RWPE2 (cell line): ENCODE data around the gene DNAJB2.

Experiments used
- ATAC-seq: fragments of 200-7000 bp; cut with Tn5 transposase; 3 replicates; pipeline ENCODE4 v1.9.1; 2021; ENCODE audit warnings: low read depth
- DNase-seq: peaks from one replicate; pipeline ENCODE4 v3.0.0-alpha.2; 2020; ENCODE audit warnings: low spot score
- H3K27ac ChIP-seq: fragments of 450-650 bp; 2 replicates; pipeline ENCODE4 v1.5.1; 2017; ENCODE audit warnings: mild to moderate bottlenecking; ENCODE audit not compliant: poor library complexity, severe bottlenecking
- H3K27me3 ChIP-seq: fragments of 250-450 bp; sonication (Bioruptor Pico); 2 replicates; pipeline ENCODE4 v1.5.1; 2021; ENCODE audit warnings: mild to moderate bottlenecking, moderate library complexity; ENCODE audit not compliant: insufficient read depth, poor library complexity, severe bottlenecking
- H3K36me3 ChIP-seq: fragments of 250-450 bp; sonication (Bioruptor Pico); 2 replicates; pipeline ENCODE4 v1.5.1; 2020; ENCODE audit warnings: low read depth, mild to moderate bottlenecking, moderate library complexity
- H3K4me1 ChIP-seq: fragments of 250-450 bp; sonication (Bioruptor Pico); 2 replicates; pipeline ENCODE4 v1.5.1; 2021; ENCODE audit warnings: mild to moderate bottlenecking, moderate library complexity; ENCODE audit not compliant: insufficient read depth, poor library complexity, severe bottlenecking
- H3K4me3 ChIP-seq: fragments of 250-450 bp; sonication (Bioruptor Pico); 2 replicates; pipeline ENCODE4 v1.5.1; 2021; ENCODE audit warnings: mild to moderate bottlenecking, moderate library complexity; ENCODE audit not compliant: severe bottlenecking
- H3K9me3 ChIP-seq: fragments of 250-450 bp; sonication (Bioruptor Pico); 2 replicates; pipeline ENCODE4 v1.5.1; 2021; ENCODE audit warnings: mild to moderate bottlenecking, moderate library complexity; ENCODE audit not compliant: severe bottlenecking
- TF ChIP-seq, protein P1 (sequence below): fragments of 450-650 bp; IDR thresholded peaks from one replicate; pipeline ENCODE4 v1.5.1; 2017; ENCODE audit warnings: mild to moderate bottlenecking, moderate library complexity; ENCODE audit not compliant: poor library complexity, severe bottlenecking

Gene DNAJB2

GRCh38 chr2:219294356-219295351, 15.5 kb downstream of the DNAJB2 start:
- H3K27me3 ChIP-seq, result no peaks in the 10 kb centered on the region
- peak; percentile 72 for ATAC-seq
- peaks cover 8% of the 10 kb centered on the region for H3K4me1 ChIP-seq
- TF ChIP-seq, protein P1, sequence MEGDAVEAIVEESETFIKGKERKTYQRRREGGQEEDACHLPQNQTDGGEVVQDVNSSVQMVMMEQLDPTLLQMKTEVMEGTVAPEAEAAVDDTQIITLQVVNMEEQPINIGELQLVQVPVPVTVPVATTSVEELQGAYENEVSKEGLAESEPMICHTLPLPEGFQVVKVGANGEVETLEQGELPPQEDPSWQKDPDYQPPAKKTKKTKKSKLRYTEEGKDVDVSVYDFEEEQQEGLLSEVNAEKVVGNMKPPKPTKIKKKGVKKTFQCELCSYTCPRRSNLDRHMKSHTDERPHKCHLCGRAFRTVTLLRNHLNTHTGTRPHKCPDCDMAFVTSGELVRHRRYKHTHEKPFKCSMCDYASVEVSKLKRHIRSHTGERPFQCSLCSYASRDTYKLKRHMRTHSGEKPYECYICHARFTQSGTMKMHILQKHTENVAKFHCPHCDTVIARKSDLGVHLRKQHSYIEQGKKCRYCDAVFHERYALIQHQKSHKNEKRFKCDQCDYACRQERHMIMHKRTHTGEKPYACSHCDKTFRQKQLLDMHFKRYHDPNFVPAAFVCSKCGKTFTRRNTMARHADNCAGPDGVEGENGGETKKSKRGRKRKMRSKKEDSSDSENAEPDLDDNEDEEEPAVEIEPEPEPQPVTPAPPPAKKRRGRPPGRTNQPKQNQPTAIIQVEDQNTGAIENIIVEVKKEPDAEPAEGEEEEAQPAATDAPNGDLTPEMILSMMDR, result peak; percentile 98
- peak; percentile 73 for DNase-seq
- peak overlapping the region; percentile 20 for H3K4me3 ChIP-seq
- H3K9me3 ChIP-seq, result no peaks in the 10 kb centered on the region
- no peaks in the 10 kb centered on the region for H3K36me3 ChIP-seq
- H3K27ac ChIP-seq, result peak overlapping the region; percentile 18

- DNase-seq, result no peak
- no peak overlapping the region for H3K27ac ChIP-seq
- no peaks in the 10 kb centered on the region for H3K4me1 ChIP-seq
- no peaks in the 10 kb centered on the region for H3K27me3 ChIP-seq
- TF ChIP-seq, protein P1, result no peak
- no peaks in the 10 kb centered on the region for H3K9me3 ChIP-seq
- no peaks in the 10 kb centered on the region for H3K36me3 ChIP-seq
- H3K4me3 ChIP-seq, result no peak overlapping the region
- no peak for ATAC-seq
These were observed 17.0 kb downstream of the DNAJB2 start for GRCh38 chr2:219296142-219296541.

GRCh38 chr2:219296631-219297391, 17.6 kb downstream of the DNAJB2 start:
- H3K4me1 ChIP-seq, result no peaks in the 10 kb centered on the region
- no peak overlapping the region for H3K27ac ChIP-seq
- ATAC-seq (no peak), DNase-seq (peak; percentile 65)
- H3K4me3 ChIP-seq, result no peak overlapping the region
- TF ChIP-seq, protein P1, result no peak
- H3K9me3 ChIP-seq, result no peaks in the 10 kb centered on the region
- no peaks in the 10 kb centered on the region for H3K27me3 ChIP-seq
- H3K36me3 ChIP-seq, result no peaks in the 10 kb centered on the region

DNA sequence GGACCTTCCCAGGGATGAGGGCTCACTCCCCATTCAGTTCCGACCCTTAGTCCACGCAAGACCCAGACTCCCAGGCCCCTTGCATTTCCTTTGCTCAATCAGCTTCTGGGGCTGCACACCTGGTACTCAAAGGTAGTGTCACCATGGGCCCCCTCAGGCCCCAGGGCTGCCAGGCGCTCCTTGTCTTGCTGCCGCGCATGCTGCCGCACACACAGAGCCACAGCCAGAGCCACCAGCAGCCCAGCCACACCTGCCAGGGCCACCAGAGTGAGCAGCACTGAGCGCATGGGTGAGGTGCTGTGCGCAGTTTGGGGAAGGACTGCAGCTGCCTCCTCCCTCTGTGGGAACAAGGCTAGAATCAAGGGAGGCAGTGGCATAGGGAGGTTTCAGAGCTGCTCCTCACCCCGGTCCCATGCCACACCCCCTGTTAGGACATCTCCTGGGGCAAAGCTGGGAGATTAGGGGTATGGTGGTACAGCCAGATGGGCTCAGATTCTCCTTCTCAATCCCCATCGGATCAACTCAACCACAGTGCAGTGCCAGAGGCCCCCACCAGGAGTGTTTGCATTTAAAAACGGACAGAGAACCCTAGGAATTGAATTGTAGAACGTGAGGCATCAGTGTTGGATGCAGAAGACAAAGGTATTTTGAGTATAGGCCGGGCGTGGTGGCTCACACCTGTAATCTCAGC, 18.7 kb downstream of the DNAJB2 start:
- Histone ChIP-seq H3K27me3 (no peaks in the 10 kb centered on the region), H3K4me1 (no peaks in the 10 kb centered on the region), H3K36me3 (no peaks in the 10 kb centered on the region), H3K27ac (no peak overlapping the region), H3K4me3 (no peak overlapping the region), H3K9me3 (no peaks in the 10 kb centered on the region)
- DNase-seq (no peak), ATAC-seq (no peak)
- TF ChIP-seq, protein P1, result no peak
